ENCODE data around the gene PCSK5.

DNA sequence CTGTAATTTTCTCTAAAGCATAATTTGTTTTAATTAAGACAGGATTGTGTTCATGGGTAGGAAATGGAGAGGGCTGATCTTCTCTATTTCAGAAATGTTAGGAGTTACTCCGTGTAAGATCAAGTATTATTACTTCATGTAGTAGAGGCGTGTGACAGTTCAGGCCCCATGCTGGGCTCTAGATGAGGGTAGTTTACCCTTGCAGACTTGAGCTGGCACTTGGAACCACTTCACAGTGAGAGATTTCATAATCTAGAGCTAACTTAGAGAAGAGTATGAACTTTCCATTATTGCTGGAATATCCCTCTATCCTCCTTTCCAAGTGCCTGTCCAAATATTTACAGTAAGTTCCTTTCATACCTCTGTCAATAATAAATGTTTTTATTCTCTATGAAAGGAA is 195.1 kb downstream of the PCSK5 start:
- TF ChIP-seq, protein P1, sequence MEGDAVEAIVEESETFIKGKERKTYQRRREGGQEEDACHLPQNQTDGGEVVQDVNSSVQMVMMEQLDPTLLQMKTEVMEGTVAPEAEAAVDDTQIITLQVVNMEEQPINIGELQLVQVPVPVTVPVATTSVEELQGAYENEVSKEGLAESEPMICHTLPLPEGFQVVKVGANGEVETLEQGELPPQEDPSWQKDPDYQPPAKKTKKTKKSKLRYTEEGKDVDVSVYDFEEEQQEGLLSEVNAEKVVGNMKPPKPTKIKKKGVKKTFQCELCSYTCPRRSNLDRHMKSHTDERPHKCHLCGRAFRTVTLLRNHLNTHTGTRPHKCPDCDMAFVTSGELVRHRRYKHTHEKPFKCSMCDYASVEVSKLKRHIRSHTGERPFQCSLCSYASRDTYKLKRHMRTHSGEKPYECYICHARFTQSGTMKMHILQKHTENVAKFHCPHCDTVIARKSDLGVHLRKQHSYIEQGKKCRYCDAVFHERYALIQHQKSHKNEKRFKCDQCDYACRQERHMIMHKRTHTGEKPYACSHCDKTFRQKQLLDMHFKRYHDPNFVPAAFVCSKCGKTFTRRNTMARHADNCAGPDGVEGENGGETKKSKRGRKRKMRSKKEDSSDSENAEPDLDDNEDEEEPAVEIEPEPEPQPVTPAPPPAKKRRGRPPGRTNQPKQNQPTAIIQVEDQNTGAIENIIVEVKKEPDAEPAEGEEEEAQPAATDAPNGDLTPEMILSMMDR (IDR thresholded peaks at IDR 0.05; ENCODE audit: control extremely low read depth in 1 of 3, insufficient read depth in 1 of 3, low read depth in 1 of 3, low read length in 3 of 3): no peak
- no peak for TF ChIP-seq YY1 (IDR thresholded peaks at IDR 0.05; ENCODE audit: low read depth, low read length)
- no peak for TF ChIP-seq POLR2A (IDR thresholded peaks at IDR 0.05; ENCODE audit: control extremely low read depth in 1 of 2, low read depth in 2 of 2, low read length in 2 of 2)
- TF ChIP-seq EZH2 (IDR thresholded peaks at IDR 0.05; ENCODE audit: low read depth, low read length, severe bottlenecking): no peak
- TF ChIP-seq SIN3A (conservative IDR thresholded peaks at IDR 0.05 in 1 of 2, IDR thresholded peaks at IDR 0.05 in 1 of 2; ENCODE audit: low read depth in 1 of 2, low read length in 2 of 2): no peak
- TF ChIP-seq SP1 (IDR thresholded peaks at IDR 0.05; ENCODE audit: low read depth, low read length): no peak
- TF ChIP-seq ZNF274 (IDR thresholded peaks at IDR 0.05; ENCODE audit: borderline replicate concordance, extremely low read depth, low read length): no peak
